Cardiac fibroblast (primary cell): Measurements from ENCODE around the gene SARM1.
A peak's percentile ranks its signal among the peaks of the same experiment; 100 is the strongest.

Experiments used
- DNase-seq, 2 donors: peaks; one replicate each; pipeline versions ENCODE4 v3.0.0 to v3.0.0-alpha.2; 2010; ENCODE audit warnings: low read depth in 2 of 2
- H3K4me3 ChIP-seq, 2 donors: replicated peaks in 1 of 2; 1 replicate in 1 of 2; 2 replicates in 1 of 2; pipeline ENCODE4 v1.5.1; 2011; ENCODE audit warnings: low read depth in 2 of 2, low read length in 2 of 2, mild to moderate bottlenecking in 2 of 2, moderate library complexity in 1 of 2
- CTCF ChIP-seq: IDR thresholded peaks from one replicate; pipeline ENCODE4 v1.5.1; 2011; ENCODE audit warnings: low read depth, mild to moderate bottlenecking, low read length, inconsistent platforms

The SARM1 gene

GRCh38 chr17:28412099-28412498, 40.6 kb downstream of the SARM1 start:
- no peak for TF ChIP-seq CTCF
- H3K4me3 ChIP-seq = no peak overlapping the region
- DNase-seq = no peak

- DNase-seq = no peak
- no peak for TF ChIP-seq CTCF
- H3K4me3 ChIP-seq = no peak overlapping the region
Observed at GRCh38 chr17:28413804-28414203, 42.3 kb downstream of the SARM1 start.

GRCh38 chr17:28415886-28416285, 44.4 kb downstream of the SARM1 start:
- TF ChIP-seq CTCF = no peak
- no peak overlapping the region for H3K4me3 ChIP-seq
- no peak for DNase-seq

- DNase-seq = peak; percentile 73 to 76
- TF ChIP-seq CTCF = peak; percentile 84
Observed at GRCh38 chr17:28416703-28417311, 45.3 kb downstream of the SARM1 start.

GRCh38 chr17:28421787-28422305, 50.4 kb downstream of the SARM1 start:
- H3K4me3 ChIP-seq = no peak overlapping the region
- DNase-seq = no peak
- no peak for TF ChIP-seq CTCF

More at GRCh38 chr17:28416703-28417311, 45.3 kb downstream of the SARM1 start:
- no peak overlapping the region for H3K4me3 ChIP-seq

GRCh38 chr17:28425206-28425605, 53.7 kb downstream of the SARM1 start:
- no peak for TF ChIP-seq CTCF
- DNase-seq = no peak
- H3K4me3 ChIP-seq = no peak overlapping the region

GRCh38 chr17:28426081-28426519, 54.6 kb downstream of the SARM1 start:
- no peak overlapping the region for H3K4me3 ChIP-seq
- peak; percentile 7 to 14 for DNase-seq
- TF ChIP-seq CTCF = peak; percentile 58
